ENCODE results near the gene IL17D. TPM values are rescaled to one million over a fixed set of nuclear protein-coding genes. Genes with fewer than 3 reads are reported as not detected.
A peak's percentile ranks its signal among the peaks of the same experiment; 100 is the strongest.

Gene IL17D
- total RNA-seq, 4 donors from 2014 or later = 4.2 to 9.9 (median 6.7) TPM

GRCh38 chr13:20727856-20728255 lies 24.4 kb downstream of the IL17D start:
- Histone ChIP-seq H3K36me3 (peaks cover 0 to 20% (median 8%) of the 10 kb centered on the region in 4 donors), H3K27me3 (no peaks in the 10 kb centered on the region), H3K9me3 (no peaks in the 10 kb centered on the region), H3K27ac (replicated peaks in 1 of 4) (no peak overlapping the region), H3K4me1 (peaks cover 0 to 6% (median 0%) of the 10 kb centered on the region in 4 donors), H3K4me3 (no peak overlapping the region)
- TF ChIP-seq CTCF (IDR thresholded peaks at IDR 0.05) (no peak), EP300 (IDR thresholded peaks at IDR 0.05) (no peak)
- intact Hi-C loops (cut with DNase I) = no loop called here
- 63% methylated on average over 6 of the region's 6 CpGs for WGBS
- DNase-seq (ENCODE audit: extremely low spot score) = peak; percentile 80

GRCh38 chr13:20728579-20729311 lies 25.2 kb downstream of the IL17D start:
- WGBS = 61% methylated on average over 14 of the region's 14 CpGs
- DNase-seq (ENCODE audit: extremely low spot score) = peak; percentile 92
- Histone ChIP-seq H3K27me3 (no peaks in the 10 kb centered on the region), H3K27ac (replicated peaks in 1 of 4) (peak overlapping the region; percentile 7 to 54 (median 34)), H3K4me3 (no peak overlapping the region), H3K4me1 (peaks cover 0 to 6% (median 0%) of the 10 kb centered on the region in 4 donors), H3K9me3 (no peaks in the 10 kb centered on the region), H3K36me3 (peaks cover 0 to 20% (median 8%) of the 10 kb centered on the region in 4 donors)
- TF ChIP-seq POLR2AphosphoS5 (IDR thresholded peaks at IDR 0.05) = no peak
- TF ChIP-seq CTCF (IDR thresholded peaks at IDR 0.05) = no peak
- TF ChIP-seq POLR2A (IDR thresholded peaks at IDR 0.05; ENCODE audit: low read depth) = no peak
- TF ChIP-seq EP300 (IDR thresholded peaks at IDR 0.05) = no peak
- intact Hi-C loops (cut with DNase I) = no loop called here

GRCh38 chr13:20729633-20730585 lies 26.4 kb downstream of the IL17D start:
- H3K36me3 ChIP-seq = peaks cover 0 to 20% (median 10%) of the 10 kb centered on the region in 4 donors
- no peaks in the 10 kb centered on the region for H3K9me3 ChIP-seq
- intact Hi-C loops (cut with DNase I) = no loop called here
- H3K4me3 ChIP-seq = no peak overlapping the region
- H3K27ac ChIP-seq (replicated peaks in 1 of 4) = no peak overlapping the region
- 97% methylated on average over 33 of the region's 33 CpGs for WGBS
- TF ChIP-seq POLR2AphosphoS5 (IDR thresholded peaks at IDR 0.05) (no peak), EP300 (IDR thresholded peaks at IDR 0.05) (no peak), CTCF (IDR thresholded peaks at IDR 0.05) (no peak), POLR2A (IDR thresholded peaks at IDR 0.05; ENCODE audit: low read depth) (no peak)
- no peaks in the 10 kb centered on the region for H3K27me3 ChIP-seq
- H3K4me1 ChIP-seq = peaks cover 0 to 6% (median 0%) of the 10 kb centered on the region in 4 donors
- peak; percentile 89 for DNase-seq (ENCODE audit: extremely low spot score)

- Histone ChIP-seq H3K27ac (replicated peaks in 1 of 4) (no peak overlapping the region), H3K4me1 (no peaks in the 10 kb centered on the region), H3K36me3 (peaks cover 0 to 8% (median 6%) of the 10 kb centered on the region in 4 donors), H3K9me3 (no peaks in the 10 kb centered on the region), H3K4me3 (no peak overlapping the region), H3K27me3 (no peaks in the 10 kb centered on the region)
- TF ChIP-seq POLR2AphosphoS5 (IDR thresholded peaks at IDR 0.05) (no peak), EP300 (IDR thresholded peaks at IDR 0.05) (no peak), POLR2A (IDR thresholded peaks at IDR 0.05; ENCODE audit: low read depth) (no peak), CTCF (IDR thresholded peaks at IDR 0.05) (no peak)
- intact Hi-C loops (cut with DNase I) = no loop called here
- WGBS = 76% methylated on average over 6 of the region's 6 CpGs
- peak; percentile 26 for DNase-seq (ENCODE audit: extremely low spot score)
Measured at GRCh38 chr13:20738616-20739015, 35.1 kb downstream of the IL17D start.
